Measurements from ENCODE around the gene ARFRP1. TPM values are rescaled to one million over a fixed set of nuclear protein-coding genes. Genes with fewer than 3 reads are reported as not detected.

The ARFRP1 gene
- total and polyA plus RNA-seq, 2 of the 4 experiments (the other 2 are of a cell fraction): 25.3 to 36.6 TPM

GRCh38 chr20:63718996-63719395, 11.2 kb upstream of the ARFRP1 start:
- in situ Hi-C loops (cut with MboI; ENCODE audit: low sequenced_read_pairs): no loop called here
- no peak overlapping the region for H2BK120ac ChIP-seq (ENCODE audit: low read depth, low read length)
- peaks cover 41% of the 10 kb centered on the region for H3K36me3 ChIP-seq (ENCODE audit: control insufficient read depth, insufficient read depth, low read length)

More at GRCh38 chr20:63718996-63719395, 11.2 kb upstream of the ARFRP1 start:
- Histone ChIP-seq H3K9me1 (ENCODE audit: insufficient read depth, low read length) (no peaks in the 10 kb centered on the region), H3K23ac (ENCODE audit: low read depth, low read length) (no peak overlapping the region), H3K4me2 (ENCODE audit: low read depth, low read length) (no peak overlapping the region), H3K56ac (ENCODE audit: extremely low read depth, insufficient read depth, low read length) (no peak overlapping the region), H3K27me3 (ENCODE audit: control insufficient read depth, insufficient read depth, low read length) (no peaks in the 10 kb centered on the region), H2BK5ac (ENCODE audit: low read depth, low read length, poor library complexity, severe bottlenecking) (no peak overlapping the region), H3K14ac (replicated peaks; ENCODE audit: low read depth, low read length) (no peak overlapping the region), H3K27ac (ENCODE audit: insufficient read depth, low read length) (no peak overlapping the region), H3K79me1 (ENCODE audit: low read depth in 1 of 2, low read length in 2 of 2) (peaks cover 16 to 46% of the 10 kb centered on the region in 2 experiments), H2BK20ac (ENCODE audit: low read depth, low read length) (no peak overlapping the region), H4K8ac (ENCODE audit: low read depth in 2 of 2, low read length in 2 of 2) (no peak overlapping the region), H2AFZ (replicated peaks; ENCODE audit: low read length, poor library complexity) (no peak overlapping the region), H2AK9ac (replicated peaks; ENCODE audit: low read depth, low read length, poor library complexity) (no peak overlapping the region), H3K4ac (ENCODE audit: low read depth, low read length) (no peak overlapping the region), H3K18ac (ENCODE audit: low read depth, low read length) (no peak overlapping the region), H3K9ac (ENCODE audit: low read depth, low read length) (no peak overlapping the region), H4K20me1 (ENCODE audit: insufficient read depth, low read length) (peaks cover 13% of the 10 kb centered on the region), H2AK5ac (ENCODE audit: low read depth, low read length) (no peak overlapping the region), H3K9me3 (ENCODE audit: control insufficient read depth, insufficient read depth, low read length) (peaks cover 4% of the 10 kb centered on the region), H2BK15ac (ENCODE audit: low read depth, low read length) (no peak overlapping the region), H4K91ac (ENCODE audit: insufficient read depth, low read depth, low read length) (no peak overlapping the region), H4K5ac (ENCODE audit: low read depth, low read length) (no peak overlapping the region), H3K4me1 (ENCODE audit: control insufficient read depth, insufficient read depth, low read length) (no peaks in the 10 kb centered on the region), H3K4me3 (ENCODE audit: insufficient read depth, low read depth, low read length) (no peak overlapping the region)
- no peak for ATAC-seq (ENCODE audit: low read depth)
- no peak for DNase-seq
- whole genome bisulfite sequencing, 2 experiments (ENCODE audit: extremely low coverage in 2 of 2, insufficient read length in 1 of 2): no CpG with 5 or more reads among the region's 2 CpGs
- ChIA-PET POLR2A (ENCODE audit: unreplicated experiment) (no interaction called here), CTCF (no interaction called here)
- no peak for TF ChIP-seq CEBPB (IDR thresholded peaks at IDR 0.05; ENCODE audit: low read depth, low read length)
- TF ChIP-seq USF2 (IDR thresholded peaks at IDR 0.05; ENCODE audit: low read depth, low read length): no peak
- TF ChIP-seq MXI1 (IDR thresholded peaks at IDR 0.05; ENCODE audit: borderline replicate concordance, low read depth, low read length): no peak
- no peak for TF ChIP-seq BHLHE40 (IDR thresholded peaks at IDR 0.05; ENCODE audit: low read depth, low read length)
- TF ChIP-seq MAZ (IDR thresholded peaks at IDR 0.05; ENCODE audit: borderline replicate concordance, low read depth, low read length): no peak
- TF ChIP-seq RCOR1 (IDR thresholded peaks at IDR 0.05; ENCODE audit: insufficient replicate concordance, low read length): no peak
- no peak for TF ChIP-seq RAD21 (IDR thresholded peaks at IDR 0.05; ENCODE audit: low read length)
- TF ChIP-seq SMC3 (IDR thresholded peaks at IDR 0.05; ENCODE audit: low read depth, low read length): no peak
- no peak for TF ChIP-seq POLR2A (IDR thresholded peaks at IDR 0.05; ENCODE audit: low read depth, low read length)
- TF ChIP-seq CTCF (conservative IDR thresholded peaks at IDR 0.05; ENCODE audit: low read depth, low read length): no peak
- TF ChIP-seq ELK1 (IDR thresholded peaks at IDR 0.05; ENCODE audit: borderline replicate concordance, low read depth, low read length): no peak
- no peak for TF ChIP-seq FOS (IDR thresholded peaks at IDR 0.05; ENCODE audit: low read depth, low read length)
- no peak for TF ChIP-seq RFX5 (IDR thresholded peaks at IDR 0.05; ENCODE audit: low read depth, low read length)
- TF ChIP-seq CHD1 (IDR thresholded peaks at IDR 0.05; ENCODE audit: low read depth, low read length): no peak
- no peak for TF ChIP-seq MAFK (IDR thresholded peaks at IDR 0.05; ENCODE audit: low read depth, low read length)
- no peak for TF ChIP-seq NFE2L2 (IDR thresholded peaks at IDR 0.05; ENCODE audit: low read depth, low read length)
- no TSS peak for BruUV-seq (replicated peaks)
- dilution Hi-C loops (cut with HindIII; ENCODE audit: low sequenced_read_pairs, unreplicated experiment) (no loop called here), intact Hi-C loops (cut with micrococcal nuclease) (no loop called here)
